ENCODE results near the gene TAF4.

- no peak for TF ChIP-seq CTCF (IDR thresholded peaks at IDR 0.05)
- no peak for TF ChIP-seq POLR2A (IDR thresholded peaks at IDR 0.05)
Observed at GRCh38 chr20:62085206-62085605, 19.5 kb upstream of the TAF4 start.

Data from testis (tissue), 2 donors.